OCI-LY7 (cell line): ENCODE measurements around the gene KLHDC8A. TPM values are rescaled to one million over a fixed set of nuclear protein-coding genes. Genes with fewer than 3 reads are reported as not detected.

Experiments used
- BruUV-seq: library from RNA; stranded (reverse); fragments of 400-500 nt; replicated peaks from 2 replicates; lab custom pipeline; 2021; lab: Mats Ljungman, UMichigan
- CTCF ChIA-PET: fragments of 300-600 bp; sonication (Branson Sonifier 250); formaldehyde crosslinking; loops from one replicate; lab custom pipeline; 2022; ENCODE audit warnings: antibody characterized with exemption; ENCODE audit not compliant: unreplicated experiment; lab: Charles Lee
- POLR2A ChIA-PET: fragments of 300-600 bp; sonication (Branson Sonifier 250); formaldehyde crosslinking; loops from one replicate; lab custom pipeline; 2022; ENCODE audit warnings: antibody characterized with exemption; lab: Charles Lee
- DNase-seq: peaks from one replicate; pipeline ENCODE4 v3.0.0-alpha.2; 2015; ENCODE audit warnings: low spot score
- H2AFZ ChIP-seq: fragments of 200-600 bp; sonication (generic), shearing (Covaris generic); 2 replicates; pipeline ENCODE4 v1.6.1; 2014; ENCODE audit warnings: mild to moderate bottlenecking, antibody characterized with exemption, low read length, moderate library complexity
- H3K27ac ChIP-seq: fragments of 200-600 bp; sonication (generic); 2 replicates; pipeline ENCODE4 v1.5.1; 2014; ENCODE audit warnings: mixed run types, low read depth, mild to moderate bottlenecking, moderate library complexity, low read length, inconsistent platforms; ENCODE audit not compliant: poor library complexity, severe bottlenecking
- H3K36me3 ChIP-seq: fragments of 200-600 bp; sonication (generic); 2 replicates; pipeline ENCODE4 v1.6.1; 2014; ENCODE audit warnings: mild to moderate bottlenecking, antibody characterized with exemption, low read length, moderate library complexity, mixed read lengths; ENCODE audit not compliant: insufficient read depth
- H3K4me1 ChIP-seq: fragments of 200-600 bp; sonication (generic); 2 replicates; pipeline ENCODE4 v1.5.1; 2014; ENCODE audit warnings: mild to moderate bottlenecking, low read length; ENCODE audit not compliant: insufficient read depth, poor library complexity, severe bottlenecking
- H3K4me2 ChIP-seq: fragments of 200-600 bp; sonication (generic); 2 replicates; pipeline ENCODE4 v1.6.1; 2014; ENCODE audit warnings: mild to moderate bottlenecking, low read length
- H3K4me3 ChIP-seq: fragments of 200-600 bp; sonication (generic); 2 replicates; pipeline ENCODE4 v1.5.1; 2014; ENCODE audit warnings: mild to moderate bottlenecking, low read depth, low read length; ENCODE audit not compliant: poor library complexity, severe bottlenecking
- H3K79me2 ChIP-seq: fragments of 200-600 bp; sonication (generic); 2 replicates; pipeline ENCODE4 v1.6.1; 2016; ENCODE audit warnings: low read depth, mild to moderate bottlenecking, low read length, moderate library complexity, mixed read lengths; ENCODE audit not compliant: insufficient read depth
- H3K9me2 ChIP-seq: fragments of 200-600 bp; sonication (generic); 2 replicates; pipeline ENCODE4 v1.6.1; 2016; ENCODE audit warnings: mild to moderate bottlenecking, low read length, mixed read lengths; ENCODE audit not compliant: insufficient read depth
- H3K9me3 ChIP-seq: fragments of 200-600 bp; sonication (generic); 2 replicates; pipeline ENCODE4 v1.6.1; 2014; ENCODE audit warnings: mild to moderate bottlenecking, mixed run types, low read length, mixed read lengths
- H4K20me1 ChIP-seq: fragments of 200-600 bp; sonication (generic); 2 replicates; pipeline ENCODE4 v1.6.1; 2014; ENCODE audit warnings: mild to moderate bottlenecking, antibody characterized with exemption, low read length, moderate library complexity, mixed read lengths; ENCODE audit not compliant: insufficient read depth
- EZH2phosphoT487 ChIP-seq: fragments of 200-600 bp; sonication (generic); IDR thresholded peaks from 2 replicates; pipeline ENCODE4 v1.6.1; 2018; ENCODE audit warnings: low read depth, borderline replicate concordance, mild to moderate bottlenecking, mixed run types, antibody characterized with exemption, low read length, moderate library complexity, mixed read lengths
- intact Hi-C: fragments of 100-400 bp; cut with micrococcal nuclease; formaldehyde crosslinking; loops from one replicate; pipeline ENCODE4 v1.10.0; 2022; ENCODE audit not compliant: unreplicated experiment
- total RNA-seq, 2 experiments: library from RNA; depleted of rRNA in 1 of 2; stranded (reverse); fragments of >200 nt in 1 of 2; shearing (Covaris generic) in 1 of 2; gene quantifications; 2 replicates each; pipeline ENCODE4 v1.2.3, GENCODE V29; 2014 to 2022
- TF ChIP-seq, protein P1 (sequence below): fragments of 200-600 bp; sonication (generic); conservative IDR thresholded peaks from 2 replicates; pipeline ENCODE4 v1.5.1; 2014; ENCODE audit warnings: mild to moderate bottlenecking, antibody characterized with exemption, low read length, moderate library complexity, mixed read lengths

The KLHDC8A gene
- total RNA-seq, 2 experiments from 2014 or later = not detected

DNA sequence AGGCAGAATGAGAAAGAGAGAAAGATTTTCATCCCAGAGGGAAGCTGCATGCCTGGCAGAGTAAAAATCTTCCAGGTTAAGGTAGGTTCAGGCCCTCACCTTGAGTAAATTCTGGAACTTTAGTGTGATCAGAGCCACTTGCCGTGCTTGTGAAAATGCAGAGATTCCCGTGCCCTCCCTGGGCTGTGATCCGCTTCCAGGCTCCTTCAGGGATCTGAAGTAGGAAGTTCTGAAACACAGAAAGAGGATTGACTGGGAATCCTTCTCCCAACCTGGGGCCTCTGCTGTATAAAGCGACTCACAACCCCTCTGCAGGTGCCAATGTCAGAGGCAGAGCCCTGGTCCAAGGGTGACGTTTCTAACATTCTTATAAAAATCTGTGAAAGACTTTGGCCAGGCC lies 61.8 kb downstream of the KLHDC8A start:
- TF ChIP-seq EZH2phosphoT487 = no peak
- TF ChIP-seq, protein P1, sequence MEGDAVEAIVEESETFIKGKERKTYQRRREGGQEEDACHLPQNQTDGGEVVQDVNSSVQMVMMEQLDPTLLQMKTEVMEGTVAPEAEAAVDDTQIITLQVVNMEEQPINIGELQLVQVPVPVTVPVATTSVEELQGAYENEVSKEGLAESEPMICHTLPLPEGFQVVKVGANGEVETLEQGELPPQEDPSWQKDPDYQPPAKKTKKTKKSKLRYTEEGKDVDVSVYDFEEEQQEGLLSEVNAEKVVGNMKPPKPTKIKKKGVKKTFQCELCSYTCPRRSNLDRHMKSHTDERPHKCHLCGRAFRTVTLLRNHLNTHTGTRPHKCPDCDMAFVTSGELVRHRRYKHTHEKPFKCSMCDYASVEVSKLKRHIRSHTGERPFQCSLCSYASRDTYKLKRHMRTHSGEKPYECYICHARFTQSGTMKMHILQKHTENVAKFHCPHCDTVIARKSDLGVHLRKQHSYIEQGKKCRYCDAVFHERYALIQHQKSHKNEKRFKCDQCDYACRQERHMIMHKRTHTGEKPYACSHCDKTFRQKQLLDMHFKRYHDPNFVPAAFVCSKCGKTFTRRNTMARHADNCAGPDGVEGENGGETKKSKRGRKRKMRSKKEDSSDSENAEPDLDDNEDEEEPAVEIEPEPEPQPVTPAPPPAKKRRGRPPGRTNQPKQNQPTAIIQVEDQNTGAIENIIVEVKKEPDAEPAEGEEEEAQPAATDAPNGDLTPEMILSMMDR = no peak
- no peak overlapping the region for H3K4me2 ChIP-seq
- BruUV-seq = no TSS peak
- intact Hi-C loops = no loop called here
- H3K4me1 ChIP-seq = peaks cover 68% of the 10 kb centered on the region
- H3K4me3 ChIP-seq = no peak overlapping the region
- no peak overlapping the region for H2AFZ ChIP-seq
- H3K36me3 ChIP-seq = no peaks in the 10 kb centered on the region
- DNase-seq = no peak
- no peaks in the 10 kb centered on the region for H3K9me3 ChIP-seq
- H3K79me2 ChIP-seq = no peaks in the 10 kb centered on the region
- CTCF ChIA-PET = interaction anchor here (1.3 to 2.0 kb wide), 2 partner anchors 10 to 19 kb away, joined by 4 to 5 read pairs; no protein-coding TSS in a partner anchor
- H3K27ac ChIP-seq = no peak overlapping the region
- no peaks in the 10 kb centered on the region for H4K20me1 ChIP-seq
- POLR2A ChIA-PET = interaction anchor here (1.2 to 1.7 kb wide), 3 partner anchors 19 to 30 kb away, joined by 3 to 6 read pairs (median 5); no protein-coding TSS in a partner anchor
- H3K9me2 ChIP-seq = no peaks in the 10 kb centered on the region

DNA sequence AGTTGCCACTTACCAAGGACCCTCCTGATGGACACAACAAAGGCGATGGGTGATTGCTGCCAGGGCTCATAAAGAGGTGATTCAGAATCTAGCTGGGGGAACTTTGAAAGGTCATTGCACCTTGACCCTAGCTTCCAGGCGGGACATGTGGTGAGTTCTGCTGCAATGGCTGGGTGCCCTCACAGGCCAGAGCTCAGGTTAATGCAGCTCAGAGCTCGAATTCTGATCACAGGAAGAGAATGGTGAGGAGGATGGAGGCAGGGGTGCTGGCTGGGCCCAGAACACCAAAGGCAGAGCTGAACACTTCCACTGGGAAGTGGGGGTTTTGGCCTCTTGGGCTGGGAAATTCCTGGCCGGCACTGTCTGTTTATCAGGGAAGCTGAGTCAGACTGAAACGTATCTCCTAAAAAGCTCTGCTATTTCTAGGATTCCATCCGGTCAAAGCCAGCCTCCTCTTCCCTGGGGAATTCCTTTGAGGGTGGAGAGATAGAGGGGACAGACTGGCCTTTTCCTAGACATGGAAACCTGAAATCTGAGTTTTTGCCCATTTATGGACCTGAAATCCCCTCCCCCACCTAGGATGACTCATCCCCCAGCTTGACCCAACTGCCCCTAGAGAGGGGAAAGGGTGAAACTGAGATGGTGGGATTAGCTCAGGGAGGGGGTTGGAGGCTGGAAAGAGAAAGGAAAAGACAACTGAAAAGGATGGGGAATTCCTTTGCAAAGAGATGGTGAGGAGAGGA lies 62.4 kb downstream of the KLHDC8A start:
- H3K4me2 ChIP-seq = no peak overlapping the region
- no TSS peak for BruUV-seq
- intact Hi-C loops = no loop called here
- no peaks in the 10 kb centered on the region for H3K9me2 ChIP-seq
- H4K20me1 ChIP-seq = no peaks in the 10 kb centered on the region
- H3K79me2 ChIP-seq = no peaks in the 10 kb centered on the region
- TF ChIP-seq, protein P1 = no peak
- no peak for TF ChIP-seq EZH2phosphoT487
- no peak for DNase-seq
- ChIA-PET POLR2A (interaction anchor here (0.5 to 1.7 kb wide), 5 partner anchors 20 to 1545 kb away, joined by 3 to 6 read pairs (median 4); no protein-coding TSS in a partner anchor), CTCF (interaction anchor here (1.3 to 2.0 kb wide), 2 partner anchors 10 to 19 kb away, joined by 4 to 5 read pairs; no protein-coding TSS in a partner anchor)
- H2AFZ ChIP-seq = no peak overlapping the region
- no peak overlapping the region for H3K27ac ChIP-seq
- no peaks in the 10 kb centered on the region for H3K36me3 ChIP-seq
- H3K9me3 ChIP-seq = no peaks in the 10 kb centered on the region
- no peak overlapping the region for H3K4me3 ChIP-seq
- H3K4me1 ChIP-seq = peaks cover 69% of the 10 kb centered on the region
